H9 (cell line): Measurements from ENCODE around the gene CLCN2. TPM values are rescaled to one million over a fixed set of nuclear protein-coding genes. Genes with fewer than 3 reads are reported as not detected.

ENCODE experiments used
- DNase-seq: peaks from one replicate; pipeline ENCODE4 v3.0.0-alpha.2; 2017
- H2AFZ ChIP-seq: one replicate; pipeline ENCODE4 v1.6.1; 2013; ENCODE audit warnings: mild to moderate bottlenecking, low read length, control low read depth, moderate library complexity
- H2AK5ac ChIP-seq: 2 replicates; pipeline ENCODE4 v1.6.1; 2013; ENCODE audit warnings: low read length, control low read depth, mixed read lengths; ENCODE audit not compliant: insufficient read length
- H2BK120ac ChIP-seq: one replicate; pipeline ENCODE4 v1.6.1; 2013; ENCODE audit warnings: low read depth, mild to moderate bottlenecking, low read length, control low read depth, inconsistent platforms; ENCODE audit not compliant: poor library complexity, severe bottlenecking
- H2BK12ac ChIP-seq: 2 replicates; pipeline ENCODE4 v1.6.1; 2013; ENCODE audit warnings: low read length, control low read depth, mixed read lengths, low read depth; ENCODE audit not compliant: insufficient read length
- H2BK15ac ChIP-seq: 2 replicates; pipeline ENCODE4 v1.6.1; 2013; ENCODE audit warnings: low read depth, low read length, control low read depth
- H2BK20ac ChIP-seq: one replicate; pipeline ENCODE4 v1.6.1; 2013; ENCODE audit warnings: low read depth, mild to moderate bottlenecking, low read length, control low read depth, inconsistent platforms; ENCODE audit not compliant: poor library complexity, severe bottlenecking
- H2BK5ac ChIP-seq: 2 replicates; pipeline ENCODE4 v1.6.1; 2013; ENCODE audit warnings: low read length, control low read depth, mixed read lengths; ENCODE audit not compliant: insufficient read length
- H3K14ac ChIP-seq: 2 replicates; pipeline ENCODE4 v1.6.1; 2013; ENCODE audit warnings: low read length, control low read depth; ENCODE audit not compliant: insufficient read depth
- H3K18ac ChIP-seq: 2 replicates; pipeline ENCODE4 v1.6.1; 2013; ENCODE audit warnings: low read depth, mild to moderate bottlenecking, mixed read lengths, low read length, control low read depth; ENCODE audit not compliant: insufficient read length
- H3K23ac ChIP-seq: 2 replicates; pipeline ENCODE4 v1.6.1; 2013; ENCODE audit warnings: low read length, control low read depth, mixed read lengths, low read depth; ENCODE audit not compliant: insufficient read length
- H3K23me2 ChIP-seq: 2 replicates; pipeline ENCODE4 v1.6.1; 2013; ENCODE audit warnings: low read depth, mild to moderate bottlenecking, mixed read lengths, low read length, control low read depth; ENCODE audit not compliant: insufficient read length, poor library complexity, severe bottlenecking
- H3K27ac ChIP-seq: 2 replicates; pipeline ENCODE4 v1.5.1; 2013; ENCODE audit warnings: low read length, control low read depth, mixed read lengths, low read depth; ENCODE audit not compliant: insufficient read length
- H3K27me3 ChIP-seq: 2 replicates; pipeline ENCODE4 v1.6.1; 2013; ENCODE audit warnings: low read length, control low read depth, inconsistent platforms; ENCODE audit not compliant: insufficient read depth
- H3K4ac ChIP-seq: 2 replicates; pipeline ENCODE4 v1.6.1; 2013; ENCODE audit warnings: low read depth, mild to moderate bottlenecking, control low read depth, inconsistent platforms, low read length, moderate library complexity
- H3K4me1 ChIP-seq: 2 replicates; pipeline ENCODE4 v1.6.1; 2013; ENCODE audit warnings: low read length, control low read depth, inconsistent platforms; ENCODE audit not compliant: insufficient read depth
- H3K4me2 ChIP-seq: 2 replicates; pipeline ENCODE4 v1.6.1; 2013; ENCODE audit warnings: low read length, control low read depth, mixed read lengths; ENCODE audit not compliant: insufficient read length, insufficient read depth
- H3K56ac ChIP-seq: 2 replicates; pipeline ENCODE4 v1.6.1; 2013; ENCODE audit warnings: low read depth, mild to moderate bottlenecking, mixed read lengths, low read length, control low read depth; ENCODE audit not compliant: insufficient read length
- H3K79me1 ChIP-seq: 2 replicates; pipeline ENCODE4 v1.6.1; 2013; ENCODE audit warnings: low read depth, mild to moderate bottlenecking, moderate library complexity, low read length, control low read depth, inconsistent platforms; ENCODE audit not compliant: insufficient read depth, poor library complexity, severe bottlenecking
- H3K79me2 ChIP-seq: 2 replicates; pipeline ENCODE4 v1.6.1; 2013; ENCODE audit warnings: low read length, control low read depth, inconsistent platforms; ENCODE audit not compliant: insufficient read depth
- H3K9ac ChIP-seq: 2 replicates; pipeline ENCODE4 v1.6.1; 2013; ENCODE audit warnings: low read length, control low read depth, mixed read lengths; ENCODE audit not compliant: insufficient read length; ENCODE audit errors: extremely low read depth
- H3K9me3 ChIP-seq: one replicate; pipeline ENCODE4 v1.6.1; 2013; ENCODE audit warnings: low read depth, low read length, inconsistent platforms; ENCODE audit not compliant: control insufficient read depth
- H3T11ph ChIP-seq: one replicate; pipeline ENCODE4 v1.6.1; 2013; ENCODE audit warnings: mild to moderate bottlenecking, low read length, control low read depth, inconsistent platforms
- H4K20me1 ChIP-seq: one replicate; pipeline ENCODE4 v1.6.1; 2013; ENCODE audit not compliant: control insufficient read depth, insufficient read length, insufficient read depth
- H4K5ac ChIP-seq: 2 replicates; pipeline ENCODE4 v1.6.1; 2013; ENCODE audit warnings: low read depth, mild to moderate bottlenecking, mixed read lengths, low read length, control low read depth; ENCODE audit not compliant: insufficient read length
- H4K8ac ChIP-seq: replicated peaks from 2 replicates; pipeline ENCODE4 v1.6.1; 2013; ENCODE audit warnings: low read length, control low read depth, mixed read lengths, low read depth; ENCODE audit not compliant: insufficient read length
- H4K91ac ChIP-seq: 2 replicates; pipeline ENCODE4 v1.6.1; 2013; ENCODE audit warnings: low read depth, mild to moderate bottlenecking, moderate library complexity, mixed read lengths, low read length, control low read depth; ENCODE audit not compliant: insufficient read length
- H3K27ac Mint-ChIP-seq, 3 experiments: 2 replicates in 2 of 3; 3 replicates in 1 of 3; pipeline ENCODE4 v1.8.0; 2020 to 2021; ENCODE audit warnings: mixed read lengths in 3 of 3, mild to moderate bottlenecking in 1 of 3, moderate library complexity in 1 of 3
- H3K27me3 Mint-ChIP-seq: 2 replicates; pipeline ENCODE4 v1.8.0; 2021; ENCODE audit warnings: low read depth, mild to moderate bottlenecking, moderate library complexity, mixed read lengths
- H3K36me3 Mint-ChIP-seq, 3 experiments: 2 replicates in 2 of 3; 3 replicates in 1 of 3; pipeline ENCODE4 v1.8.0; 2020 to 2021; ENCODE audit warnings: low read depth in 3 of 3, mixed read lengths in 3 of 3; ENCODE audit not compliant: insufficient read depth in 1 of 3
- H3K4me1 Mint-ChIP-seq, 2 experiments: 2 replicates each; pipeline ENCODE4 v1.8.0; 2020; ENCODE audit warnings: mixed read lengths in 2 of 2
- H3K4me3 Mint-ChIP-seq, 2 experiments: 2 replicates in 1 of 2; 3 replicates in 1 of 2; pipeline ENCODE4 v1.8.0; 2020 to 2021; ENCODE audit warnings: mild to moderate bottlenecking in 2 of 2, mixed read lengths in 2 of 2, moderate library complexity in 1 of 2
- H3K9me3 Mint-ChIP-seq, 2 experiments: 2 replicates in 1 of 2; 3 replicates in 1 of 2; pipeline ENCODE4 v1.8.0; 2020; ENCODE audit warnings: mild to moderate bottlenecking in 2 of 2, mixed read lengths in 2 of 2, moderate library complexity in 1 of 2
- CTCF ChIP-seq: fragments of 200-600 bp; sonication (generic); conservative IDR thresholded peaks from 3 replicates; pipeline ENCODE4 v1.8.0; 2021; ENCODE audit warnings: antibody characterized with exemption, mild to moderate bottlenecking
- WGBS: extraction: QIAGEN DNeasy Blood & Tissue Kit; methylation state at CpG from one replicate; pipeline ENCODE4 v1.1.7; 2013; ENCODE audit warnings: missing lambda C conversion rate, low lambda C conversion rate, mixed read lengths; ENCODE audit not compliant: insufficient read length; ENCODE audit errors: extremely low coverage; 5-methylcytosine and 5-hydroxymethylcytosine counted together
- total RNA-seq: library from RNA; stranded (reverse); gene quantifications from 2 replicates; pipeline ENCODE4 v1.2.1, GENCODE V29; 2021

CLCN2 gene
- total RNA-seq, 1 experiment from 2014 or later: 17.2 TPM

DNA sequence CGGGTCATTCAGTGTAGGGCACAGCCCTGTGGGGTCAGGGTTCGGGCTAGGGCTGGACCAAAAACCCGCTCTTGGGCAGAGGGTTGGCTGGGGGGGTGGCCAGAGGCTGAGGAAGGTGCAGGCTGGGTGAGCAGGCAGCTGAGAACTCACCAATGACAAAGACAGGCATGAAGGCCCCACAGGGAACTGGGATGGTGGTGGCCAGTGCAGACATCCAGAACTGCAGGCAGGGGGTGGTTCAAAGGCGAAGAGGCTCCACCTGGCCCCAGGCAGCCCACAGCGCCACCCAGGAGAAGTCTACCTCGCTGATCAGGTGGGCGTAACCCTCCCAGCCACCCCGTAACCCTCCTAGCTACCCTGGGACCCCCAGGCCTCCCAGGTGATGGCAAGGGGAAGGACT, 6.7 kb downstream of the CLCN2 start:
- Histone ChIP-seq H3K79me2 (no peaks in the 10 kb centered on the region; the same call in 1 of the 2 replicates), H2BK15ac (no peak overlapping the region), H3K9ac (no peak overlapping the region), H3K4me1 (no peaks in the 10 kb centered on the region; the same call in 1 of the 2 replicates), H3K9me3 (no peaks in the 10 kb centered on the region), H2BK20ac (no peak overlapping the region), H2BK12ac (no peak overlapping the region), H4K8ac (no peak overlapping the region), H3K14ac (no peak overlapping the region), H3K79me1 (no peaks in the 10 kb centered on the region), H3K27me3 (no peaks in the 10 kb centered on the region), H2AK5ac (no peak overlapping the region), H2BK5ac (no peak overlapping the region), H3K56ac (no peak overlapping the region), H3K23ac (no peak overlapping the region), H2AFZ (no peak overlapping the region), H3K18ac (no peak overlapping the region), H3K4me2 (no peak overlapping the region), H2BK120ac (no peak overlapping the region), H4K5ac (no peak overlapping the region), H3K23me2 (no peaks in the 10 kb centered on the region), H3K4ac (no peak overlapping the region), H3T11ph (no peak overlapping the region), H3K27ac (no peak overlapping the region), H4K91ac (no peak overlapping the region), H4K20me1 (no peaks in the 10 kb centered on the region)
- Mint-ChIP-seq H3K4me1 (peaks cover 13 to 23% of the 10 kb centered on the region in 2 experiments), H3K27me3 (no peaks in the 10 kb centered on the region; the same call in none of the 2 replicates), H3K36me3 (peaks cover 22 to 61% (median 54%) of the 10 kb centered on the region in 3 experiments; a peak in 6 of 7 replicates), H3K9me3 (no peaks in the 10 kb centered on the region; a peak in 1 of 5 replicates), H3K4me3 (no peak overlapping the region), H3K27ac (no peak overlapping the region)
- peak; percentile 25 for DNase-seq
- no CpG with 5 or more reads among the region's 8 CpGs for WGBS
- no peak for TF ChIP-seq CTCF
